GM12873 (cell line): Measurements from ENCODE around the gene ANKRD26.

Experiments
- TF ChIP-seq, protein P1 (sequence below): IDR thresholded peaks from 2 replicates; pipeline ENCODE4 v1.5.1; 2012; ENCODE audit warnings: low read depth, mild to moderate bottlenecking, moderate library complexity, low read length, control low read depth; ENCODE audit not compliant: insufficient read depth; ENCODE audit errors: missing control alignments

Gene ANKRD26

DNA sequence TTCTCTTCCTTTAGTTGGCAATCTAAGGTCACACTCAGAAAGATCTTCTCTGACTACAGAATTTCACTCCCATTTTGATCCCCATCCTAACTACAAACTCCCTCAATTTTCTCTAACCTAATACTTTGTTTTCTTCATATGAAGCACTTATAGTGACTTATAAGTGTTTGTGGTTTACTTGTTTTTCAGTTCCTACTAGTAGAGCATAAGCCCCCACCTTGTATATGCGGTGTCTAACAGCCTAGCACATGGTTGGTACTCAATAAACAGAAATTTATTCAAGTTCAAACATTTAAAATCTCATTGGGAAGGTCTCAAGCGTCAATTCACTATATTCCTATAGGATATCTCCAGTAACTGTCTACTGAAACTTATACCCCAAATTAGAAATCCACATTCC is 35.2 kb downstream of the ANKRD26 start:
- TF ChIP-seq, protein P1, sequence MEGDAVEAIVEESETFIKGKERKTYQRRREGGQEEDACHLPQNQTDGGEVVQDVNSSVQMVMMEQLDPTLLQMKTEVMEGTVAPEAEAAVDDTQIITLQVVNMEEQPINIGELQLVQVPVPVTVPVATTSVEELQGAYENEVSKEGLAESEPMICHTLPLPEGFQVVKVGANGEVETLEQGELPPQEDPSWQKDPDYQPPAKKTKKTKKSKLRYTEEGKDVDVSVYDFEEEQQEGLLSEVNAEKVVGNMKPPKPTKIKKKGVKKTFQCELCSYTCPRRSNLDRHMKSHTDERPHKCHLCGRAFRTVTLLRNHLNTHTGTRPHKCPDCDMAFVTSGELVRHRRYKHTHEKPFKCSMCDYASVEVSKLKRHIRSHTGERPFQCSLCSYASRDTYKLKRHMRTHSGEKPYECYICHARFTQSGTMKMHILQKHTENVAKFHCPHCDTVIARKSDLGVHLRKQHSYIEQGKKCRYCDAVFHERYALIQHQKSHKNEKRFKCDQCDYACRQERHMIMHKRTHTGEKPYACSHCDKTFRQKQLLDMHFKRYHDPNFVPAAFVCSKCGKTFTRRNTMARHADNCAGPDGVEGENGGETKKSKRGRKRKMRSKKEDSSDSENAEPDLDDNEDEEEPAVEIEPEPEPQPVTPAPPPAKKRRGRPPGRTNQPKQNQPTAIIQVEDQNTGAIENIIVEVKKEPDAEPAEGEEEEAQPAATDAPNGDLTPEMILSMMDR: no peak

DNA sequence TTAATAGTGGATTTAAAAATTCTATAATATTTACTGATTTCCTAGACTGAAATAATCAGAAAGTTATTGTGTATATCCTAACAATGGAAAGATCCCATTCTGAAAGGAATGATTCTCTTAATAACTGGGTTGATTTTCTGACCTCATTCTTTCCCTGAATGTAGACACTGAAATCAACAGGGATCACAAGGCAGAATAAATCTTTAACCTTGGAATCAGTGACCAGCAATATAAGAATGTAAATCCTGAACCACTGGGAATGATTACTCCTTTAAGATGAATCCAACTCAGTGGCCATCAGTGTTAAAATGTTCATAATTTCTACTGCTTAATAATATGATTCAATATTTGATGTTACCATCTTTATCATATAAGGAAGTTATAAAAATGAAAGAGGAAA is 47.6 kb downstream of the ANKRD26 start:
- TF ChIP-seq, protein P1: no peak

- TF ChIP-seq, protein P1: no peak
These were observed 59.1 kb downstream of the ANKRD26 start for GRCh38 chr10:27041196-27041595.

GRCh38 chr10:27038168-27038567 is 62.1 kb downstream of the ANKRD26 start:
- TF ChIP-seq, protein P1: no peak

- TF ChIP-seq, protein P1: no peak
These were observed 65.1 kb downstream of the ANKRD26 start for GRCh38 chr10:27035163-27035562.

DNA sequence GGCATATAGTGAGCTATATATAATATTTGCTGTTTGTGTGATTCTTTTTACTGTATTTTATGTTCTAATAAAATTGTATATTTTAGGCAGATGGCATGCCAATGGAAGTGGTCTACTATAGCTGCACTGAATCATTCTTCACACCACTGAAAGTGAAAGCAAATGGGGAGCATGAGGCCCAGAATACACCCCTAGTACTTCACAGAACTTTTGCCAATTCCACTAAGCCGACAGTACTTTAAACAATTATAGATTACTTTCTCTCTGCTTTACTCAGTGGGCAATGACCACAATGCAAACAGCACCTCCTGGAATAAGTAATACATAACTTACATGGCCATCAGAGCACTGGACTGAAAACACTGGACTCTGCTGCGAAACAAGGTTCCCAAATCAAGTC is 70.2 kb downstream of the ANKRD26 start:
- TF ChIP-seq, protein P1: no peak

DNA sequence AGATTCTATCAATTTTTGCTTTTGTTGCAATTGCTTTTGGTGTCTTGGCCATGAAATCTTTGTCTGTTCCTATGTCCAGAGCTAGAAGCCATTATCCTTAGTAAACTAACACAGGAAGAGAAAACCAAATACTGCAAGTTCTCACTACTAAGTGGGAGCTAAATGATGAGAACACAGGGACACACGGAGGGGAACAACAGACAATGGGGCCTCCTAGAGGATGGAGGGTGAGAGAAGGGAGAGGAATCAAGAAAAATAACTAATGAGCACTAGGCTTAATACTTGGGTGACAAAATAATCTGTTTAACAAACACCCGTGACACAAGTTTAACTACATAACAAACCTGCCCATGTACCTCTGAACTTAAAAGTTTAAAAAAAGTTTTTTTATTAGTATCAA is 78.2 kb downstream of the ANKRD26 start:
- TF ChIP-seq, protein P1: no peak
